ENCODE results near the gene HPS4.

DNA sequence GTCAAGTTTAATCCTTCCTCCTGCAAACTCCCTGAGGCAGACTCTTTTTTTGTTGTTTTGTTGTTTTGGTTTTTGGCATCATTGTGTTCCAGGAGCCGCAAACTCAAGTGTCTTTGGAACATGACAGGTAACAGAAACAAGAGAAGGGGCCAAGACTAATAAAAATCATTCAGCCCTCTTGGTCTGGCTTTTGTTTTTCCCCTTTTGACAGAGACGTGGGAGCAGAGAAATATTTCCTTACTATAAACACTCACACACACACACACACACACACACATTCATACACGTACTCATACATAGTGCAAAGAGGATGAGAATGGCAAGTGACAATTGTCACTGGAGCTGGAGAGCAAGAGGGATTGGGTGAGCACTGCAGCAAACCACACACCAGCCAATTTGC lies 65.0 kb downstream of the HPS4 start:
- TF ChIP-seq CTCF (IDR thresholded peaks at IDR 0.05; ENCODE audit: low read depth, low read length, poor library complexity, severe bottlenecking) (no peak), EZH2phosphoT487 (IDR thresholded peaks at IDR 0.05; ENCODE audit: borderline replicate concordance, low read length) (no peak)
